HepG2 (cell line): ENCODE data around the gene QDPR. TPM values are rescaled to one million over a fixed set of nuclear protein-coding genes. Genes with fewer than 3 reads are reported as not detected.

Experiments
- CENPT ChIP-seq: sonication (generic); formaldehyde crosslinking; IDR thresholded peaks from 2 replicates; pipeline ENCODE4 v1.8.0; 2022; ENCODE audit warnings: low read depth, mild to moderate bottlenecking, moderate library complexity, missing genetic modification reagents
- KAT7 ChIP-seq: IDR thresholded peaks from 2 replicates; pipeline ENCODE4 v1.6.1; 2018; ENCODE audit warnings: borderline replicate concordance, missing compliant biosample characterization
- KLF16 ChIP-seq, 2 experiments: sonication (generic) in 1 of 2; formaldehyde crosslinking in 1 of 2; IDR thresholded peaks; 2 replicates each; pipeline versions ENCODE4 v1.6.1 to v1.8.0; 2016 to 2023; ENCODE audit warnings: missing genetic modification reagents in 2 of 2, missing compliant biosample characterization in 1 of 2
- MYNN ChIP-seq: sonication (generic); formaldehyde crosslinking; IDR thresholded peaks from 2 replicates; pipeline ENCODE4 v1.4.0; 2020; ENCODE audit warnings: mild to moderate bottlenecking, low read depth, missing genetic modification reagents
- NPAS2 ChIP-seq: sonication (generic); formaldehyde crosslinking; IDR thresholded peaks from 2 replicates; pipeline ENCODE4 v1.8.0; 2022; ENCODE audit warnings: mild to moderate bottlenecking, missing genetic modification reagents, borderline replicate concordance
- PATZ1 ChIP-seq: sonication (generic); formaldehyde crosslinking; IDR thresholded peaks from 2 replicates; pipeline ENCODE4 v1.4.0; 2020; ENCODE audit warnings: missing genetic modification reagents
- RFXANK ChIP-seq: IDR thresholded peaks from 2 replicates; pipeline ENCODE4 v1.6.1; 2016
- TERF1 ChIP-seq: sonication (generic); formaldehyde crosslinking; IDR thresholded peaks from 2 replicates; pipeline ENCODE4 v1.8.0; 2022; ENCODE audit warnings: mild to moderate bottlenecking, missing genetic modification reagents, moderate library complexity
- TRAFD1 ChIP-seq: sonication (generic); formaldehyde crosslinking; IDR thresholded peaks from 2 replicates; pipeline ENCODE4 v1.5.1; 2020; ENCODE audit warnings: missing genetic modification reagents, mild to moderate bottlenecking, borderline replicate concordance
- WIZ ChIP-seq: sonication (generic); formaldehyde crosslinking; IDR thresholded peaks from 2 replicates; pipeline ENCODE4 v1.5.1; 2020; ENCODE audit warnings: mild to moderate bottlenecking, missing genetic modification reagents
- ZMAT5 ChIP-seq: sonication (generic); formaldehyde crosslinking; IDR thresholded peaks from 2 replicates; pipeline ENCODE4 v1.5.0; 2020; ENCODE audit warnings: mild to moderate bottlenecking, low read depth, missing genetic modification reagents, borderline replicate concordance
- ZNF557 ChIP-seq: sonication (generic); formaldehyde crosslinking; IDR thresholded peaks from 2 replicates; pipeline ENCODE4 v1.4.0; 2020; ENCODE audit warnings: missing genetic modification reagents
- ZNF562 ChIP-seq: sonication (generic); formaldehyde crosslinking; IDR thresholded peaks from 2 replicates; pipeline ENCODE4 v1.8.0; 2022; ENCODE audit warnings: missing genetic modification reagents, borderline replicate concordance
- ZNF597 ChIP-seq: sonication (generic); formaldehyde crosslinking; IDR thresholded peaks from 2 replicates; pipeline ENCODE4 v1.5.0; 2020; ENCODE audit warnings: missing genetic modification reagents
- ZNF615 ChIP-seq: sonication (generic); formaldehyde crosslinking; IDR thresholded peaks from 2 replicates; pipeline ENCODE4 v1.5.0; 2020; ENCODE audit warnings: mild to moderate bottlenecking, missing genetic modification reagents, borderline replicate concordance
- polyA plus RNA-seq, 8 experiments: library from polyadenylated mRNA; depleted of rRNA in 3 of 8; stranded (reverse) in 7 of 8; unstranded in 1 of 8; fragments of >200 nt; fragmentation: Illumina TruSeq in 4 of 8; extraction: Trizol in 4 of 8; gene quantifications; 2 replicates each; pipeline versions ENCODE4 v1.2.1 to v1.2.3, GENCODE V29; 2011 to 2016; ENCODE audit warnings: low read depth in 4 of 8, missing spikeins in 1 of 8, mixed read lengths in 1 of 8; ENCODE audit not compliant: insufficient read depth in 1 of 8
- total RNA-seq, 5 experiments: library from RNA; depleted of rRNA; stranded (reverse); fragments of >200 nt; fragmentation: Illumina TruSeq; extraction: Trizol; gene quantifications; 2 replicates each; pipeline ENCODE4 v1.2.3, GENCODE V29; 2016; ENCODE audit warnings: low read depth in 1 of 5
- TF ChIP-seq, protein P1 (sequence below): sonication (generic); formaldehyde crosslinking; conservative IDR thresholded peaks from 2 replicates; pipeline ENCODE4 v1.4.0; 2020; ENCODE audit warnings: missing genetic modification reagents
- TF ChIP-seq, protein P2 (sequence below): sonication (generic); formaldehyde crosslinking; IDR thresholded peaks from 2 replicates; pipeline ENCODE4 v1.5.0; 2020; ENCODE audit warnings: missing genetic modification reagents
- TF ChIP-seq, protein P3 (sequence below): sonication (generic); formaldehyde crosslinking; IDR thresholded peaks from 2 replicates; pipeline ENCODE4 v1.9.0; 2021; ENCODE audit warnings: missing genetic modification reagents, mild to moderate bottlenecking, borderline replicate concordance

QDPR gene
- total and polyA plus RNA-seq, 2 of the 13 experiments (the other 11 are each of a cell fraction or from before 2014, with no cell fraction given), result 9.9 to 95.5 TPM

DNA sequence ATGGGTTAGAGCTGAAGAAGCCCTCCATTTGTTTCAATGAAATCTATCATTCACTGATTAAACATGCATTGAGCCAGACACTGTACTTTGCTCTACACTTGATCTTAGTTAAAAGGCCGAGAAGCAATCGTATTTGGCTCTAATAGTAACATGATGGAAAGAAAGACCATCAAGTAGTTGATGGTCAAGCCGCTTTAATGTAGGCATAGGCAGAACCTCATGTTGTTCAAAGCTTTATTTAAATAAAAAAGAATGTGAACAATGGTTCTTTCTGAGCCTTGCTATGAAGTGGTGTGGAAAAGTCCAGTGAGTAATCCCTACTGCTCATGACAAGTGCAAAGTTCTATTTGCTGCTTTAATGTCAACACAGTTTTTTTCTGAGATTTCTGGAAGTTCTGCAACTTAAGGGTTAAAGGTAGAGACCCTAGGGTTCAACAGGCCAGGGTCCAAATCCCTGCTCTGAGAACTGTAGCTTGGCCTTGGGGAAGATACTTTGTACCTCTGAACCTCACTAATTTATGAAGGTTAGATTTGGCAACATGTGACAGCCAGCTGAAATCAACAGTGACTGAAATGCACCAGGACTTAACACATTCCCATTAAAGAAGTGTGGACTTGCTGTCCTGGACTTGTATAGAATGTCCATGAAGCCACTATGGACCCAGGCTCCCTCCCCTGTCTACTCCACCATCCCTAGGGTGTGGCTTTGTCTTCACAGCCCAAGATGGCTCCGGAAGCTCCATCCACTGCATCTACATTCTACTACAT, 47.2 kb upstream of the QDPR start (continued):
- TF ChIP-seq, protein P1, sequence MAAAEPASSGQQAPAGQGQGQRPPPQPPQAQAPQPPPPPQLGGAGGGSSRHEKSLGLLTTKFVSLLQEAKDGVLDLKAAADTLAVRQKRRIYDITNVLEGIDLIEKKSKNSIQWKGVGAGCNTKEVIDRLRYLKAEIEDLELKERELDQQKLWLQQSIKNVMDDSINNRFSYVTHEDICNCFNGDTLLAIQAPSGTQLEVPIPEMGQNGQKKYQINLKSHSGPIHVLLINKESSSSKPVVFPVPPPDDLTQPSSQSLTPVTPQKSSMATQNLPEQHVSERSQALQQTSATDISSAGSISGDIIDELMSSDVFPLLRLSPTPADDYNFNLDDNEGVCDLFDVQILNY, result no peak
- TF ChIP-seq ZMAT5 (CRISPR knock-in tag), result no peak
- TF ChIP-seq TERF1 (CRISPR knock-in tag), result no peak
- 0 out of 2 replicates have a peak, but pooled peaks have one; percentile 29 for TF ChIP-seq ZNF615 (CRISPR knock-in tag)
- no peak for TF ChIP-seq MYNN (CRISPR knock-in tag)
- TF ChIP-seq, protein P2, sequence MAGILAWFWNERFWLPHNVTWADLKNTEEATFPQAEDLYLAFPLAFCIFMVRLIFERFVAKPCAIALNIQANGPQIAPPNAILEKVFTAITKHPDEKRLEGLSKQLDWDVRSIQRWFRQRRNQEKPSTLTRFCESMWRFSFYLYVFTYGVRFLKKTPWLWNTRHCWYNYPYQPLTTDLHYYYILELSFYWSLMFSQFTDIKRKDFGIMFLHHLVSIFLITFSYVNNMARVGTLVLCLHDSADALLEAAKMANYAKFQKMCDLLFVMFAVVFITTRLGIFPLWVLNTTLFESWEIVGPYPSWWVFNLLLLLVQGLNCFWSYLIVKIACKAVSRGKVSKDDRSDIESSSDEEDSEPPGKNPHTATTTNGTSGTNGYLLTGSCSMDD, result no peak
- no peak for TF ChIP-seq WIZ (CRISPR knock-in tag)
- peak; percentile 28; the same call in 1 of the 2 replicates for TF ChIP-seq PATZ1 (CRISPR knock-in tag)
- TF ChIP-seq NPAS2, result no peak; the same call in 1 of the 2 replicates
- TF ChIP-seq CENPT, result no peak
- no peak for TF ChIP-seq ZNF597 (CRISPR knock-in tag)
- no peak for TF ChIP-seq ZNF557 (CRISPR knock-in tag)
- no peak for TF ChIP-seq TRAFD1 (CRISPR knock-in tag)
- TF ChIP-seq ZNF562 (CRISPR knock-in tag), result no peak
- no peak for TF ChIP-seq KAT7 (CRISPR knock-in tag)
- TF ChIP-seq, protein P3, sequence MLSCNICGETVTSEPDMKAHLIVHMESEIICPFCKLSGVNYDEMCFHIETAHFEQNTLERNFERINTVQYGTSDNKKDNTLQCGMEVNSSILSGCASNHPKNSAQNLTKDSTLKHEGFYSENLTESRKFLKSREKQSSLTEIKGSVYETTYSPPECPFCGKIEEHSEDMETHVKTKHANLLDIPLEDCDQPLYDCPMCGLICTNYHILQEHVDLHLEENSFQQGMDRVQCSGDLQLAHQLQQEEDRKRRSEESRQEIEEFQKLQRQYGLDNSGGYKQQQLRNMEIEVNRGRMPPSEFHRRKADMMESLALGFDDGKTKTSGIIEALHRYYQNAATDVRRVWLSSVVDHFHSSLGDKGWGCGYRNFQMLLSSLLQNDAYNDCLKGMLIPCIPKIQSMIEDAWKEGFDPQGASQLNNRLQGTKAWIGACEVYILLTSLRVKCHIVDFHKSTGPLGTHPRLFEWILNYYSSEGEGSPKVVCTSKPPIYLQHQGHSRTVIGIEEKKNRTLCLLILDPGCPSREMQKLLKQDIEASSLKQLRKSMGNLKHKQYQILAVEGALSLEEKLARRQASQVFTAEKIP, result no peak
- TF ChIP-seq RFXANK (CRISPR knock-in tag), result no peak
- TF ChIP-seq KLF16 (CRISPR knock-in tag; IDR thresholded peaks at IDR 0.05), result peak in 1 of 2 experiments; percentile 92; a peak in 2 of 4 replicates
